Right lung (tissue), 5 donors: Measurements from ENCODE around the gene MB21D2. TPM values are rescaled to one million over a fixed set of nuclear protein-coding genes. Genes with fewer than 3 reads are reported as not detected.
A peak's percentile ranks its signal among the peaks of the same experiment; 100 is the strongest.

Experiments
- DNase-seq, 2 donors: peaks; one replicate each; pipeline ENCODE4 v3.0.0-alpha.2; 2013
- polyA plus RNA-seq, 5 donors: library from polyadenylated mRNA; unstranded; fragments of 120-200 nt; gene quantifications; one replicate each; pipeline versions ENCODE4 v1.2.1 to v1.2.3, GENCODE V29; 2013; ENCODE audit warnings: inconsistent platforms in 1 of 5, low replicate concordance in 1 of 5; ENCODE audit not compliant: insufficient read length in 5 of 5, insufficient read depth in 1 of 5

The MB21D2 gene
- polyA plus RNA-seq, 5 donors, result 5.2 to 6.7 (median 6.6) TPM

GRCh38 chr3:192892981-192893700, 24.5 kb downstream of the MB21D2 start:
- DNase-seq, result peak in 1 of 2 donors; percentile 42

- no peak for DNase-seq
Measured at GRCh38 chr3:192890347-192891335, 27.0 kb downstream of the MB21D2 start.

DNA sequence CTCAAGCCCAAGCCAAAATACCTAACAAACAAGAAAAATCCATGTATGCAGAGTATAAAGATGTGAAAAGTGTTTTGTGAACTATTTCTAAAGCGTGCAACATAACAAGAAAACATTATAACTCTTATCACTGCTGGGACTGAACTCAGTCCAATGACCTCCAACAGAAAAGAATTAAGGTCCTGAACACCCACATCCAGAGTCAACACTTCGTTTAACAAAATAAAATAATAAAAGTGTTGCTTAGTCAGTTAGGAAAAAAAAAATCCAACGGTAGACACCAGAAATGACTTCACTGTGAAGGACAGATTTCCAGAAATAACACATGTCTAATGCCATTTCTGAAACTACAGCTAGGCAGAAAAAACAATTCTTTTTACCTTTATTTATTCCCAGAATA, 28.0 kb downstream of the MB21D2 start:
- no peak for DNase-seq

DNA sequence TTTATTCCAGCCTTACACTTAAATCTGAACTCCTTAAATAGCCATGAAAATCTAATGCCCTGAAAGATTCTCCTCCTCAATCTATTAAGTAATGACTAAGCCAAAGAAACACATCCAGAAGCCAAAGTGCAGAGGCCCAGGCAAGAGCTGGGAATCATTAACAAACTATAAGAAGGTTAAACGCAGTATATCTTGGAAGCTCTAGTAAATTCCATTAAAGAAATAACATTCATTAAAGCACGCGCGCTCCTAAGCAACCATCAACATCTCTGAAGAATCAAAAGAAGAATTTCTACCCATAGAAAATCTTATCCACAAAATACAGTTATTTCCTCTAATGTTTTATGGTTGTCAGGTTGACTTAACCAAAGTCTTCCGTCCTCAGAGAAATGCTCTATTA, 29.5 kb downstream of the MB21D2 start:
- DNase-seq, result no peak

DNA sequence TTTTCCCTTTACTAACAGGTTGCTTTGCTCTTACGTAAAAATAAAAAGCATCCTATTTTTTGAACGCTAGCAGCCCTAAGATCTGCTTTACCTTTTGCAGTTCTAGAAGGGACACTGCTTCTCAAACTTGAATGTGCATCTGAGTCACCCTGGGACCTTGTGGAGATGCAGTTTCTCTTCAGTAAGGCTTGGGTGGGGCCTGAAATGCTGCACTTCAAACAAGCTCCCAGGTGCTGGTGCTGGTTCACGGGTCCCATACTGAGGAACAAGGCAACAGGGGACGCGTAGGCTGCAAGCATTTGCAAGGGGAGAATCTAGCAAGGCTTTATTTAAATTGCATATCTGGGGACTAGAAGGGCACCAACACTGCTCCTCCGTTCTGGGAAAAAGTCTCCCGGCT, 30.0 kb downstream of the MB21D2 start:
- DNase-seq, result no peak

DNA sequence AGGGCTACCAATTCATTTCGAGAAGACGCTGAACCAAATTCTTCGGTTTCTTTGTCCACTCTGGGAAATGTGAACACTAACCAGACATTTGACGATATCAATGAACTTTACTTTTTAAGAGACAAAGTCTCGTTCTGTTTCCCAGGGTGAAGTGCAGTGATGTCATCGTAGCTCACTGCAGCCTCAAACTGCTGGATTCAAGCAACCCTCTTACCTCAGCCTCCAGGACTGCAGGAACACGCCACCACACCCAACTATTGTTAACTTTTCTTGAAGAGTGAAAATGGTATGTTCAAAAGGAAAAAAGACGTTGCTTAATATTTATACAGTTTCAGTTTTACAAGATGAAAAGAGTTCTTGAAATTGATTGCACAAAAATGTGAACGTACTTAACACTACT, 30.6 kb downstream of the MB21D2 start:
- no peak for DNase-seq

- no peak for DNase-seq
Measured at GRCh38 chr3:192884777-192885773, 32.6 kb downstream of the MB21D2 start.

DNA sequence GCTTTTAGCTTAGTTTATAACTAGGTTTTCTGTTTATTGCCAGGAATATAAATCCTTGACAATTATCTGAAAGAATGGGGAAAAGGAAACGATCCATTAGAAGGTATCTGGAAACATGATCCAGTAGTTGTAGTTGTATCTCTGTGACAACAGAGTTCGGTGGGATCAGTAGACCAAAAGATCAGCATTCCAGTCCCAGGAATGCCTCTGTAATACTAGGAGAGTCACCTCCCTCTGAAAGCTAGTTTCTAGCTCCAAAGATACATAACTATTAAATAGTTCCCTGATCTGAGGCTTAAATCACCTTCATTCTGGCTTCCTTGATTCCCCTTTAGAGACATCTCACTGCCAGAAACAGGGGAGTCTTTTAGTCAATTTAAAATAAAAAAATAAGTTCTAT, 34.1 kb downstream of the MB21D2 start:
- DNase-seq, result no peak

GRCh38 chr3:192881159-192881786, 36.4 kb downstream of the MB21D2 start:
- DNase-seq, result no peak

GRCh38 chr3:192880313-192880712, 37.3 kb downstream of the MB21D2 start:
- no peak for DNase-seq

GRCh38 chr3:192879346-192880031, 38.2 kb downstream of the MB21D2 start:
- DNase-seq, result no peak

DNA sequence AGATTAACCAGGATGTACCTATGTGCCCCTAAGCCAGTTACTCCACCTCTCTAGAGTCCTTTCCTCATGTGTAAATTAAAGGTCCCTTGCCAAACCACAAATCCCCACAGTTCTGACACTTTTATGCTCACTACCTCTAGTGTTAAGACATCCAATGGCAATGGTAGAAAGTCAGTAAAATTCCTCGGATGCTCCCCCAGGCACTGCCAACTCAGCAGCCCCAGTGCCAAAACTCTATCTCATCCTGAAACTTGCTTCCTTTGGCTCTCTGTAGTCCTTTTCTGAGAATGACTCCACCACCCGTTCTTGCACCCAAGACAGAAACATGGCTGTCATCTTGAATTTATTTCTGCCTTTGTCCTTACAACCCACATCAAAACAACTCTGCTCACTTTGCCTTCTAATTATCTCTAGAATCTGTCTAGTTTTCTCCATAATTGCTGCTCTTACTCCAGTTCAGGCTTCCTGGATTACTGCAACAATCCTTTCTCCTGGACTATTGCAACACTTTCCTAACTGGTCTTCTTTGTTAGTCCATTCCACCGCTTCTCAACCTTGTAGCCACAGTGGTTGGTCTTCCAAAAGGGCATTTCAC, 41.6 kb downstream of the MB21D2 start:
- DNase-seq, result no peak

DNA sequence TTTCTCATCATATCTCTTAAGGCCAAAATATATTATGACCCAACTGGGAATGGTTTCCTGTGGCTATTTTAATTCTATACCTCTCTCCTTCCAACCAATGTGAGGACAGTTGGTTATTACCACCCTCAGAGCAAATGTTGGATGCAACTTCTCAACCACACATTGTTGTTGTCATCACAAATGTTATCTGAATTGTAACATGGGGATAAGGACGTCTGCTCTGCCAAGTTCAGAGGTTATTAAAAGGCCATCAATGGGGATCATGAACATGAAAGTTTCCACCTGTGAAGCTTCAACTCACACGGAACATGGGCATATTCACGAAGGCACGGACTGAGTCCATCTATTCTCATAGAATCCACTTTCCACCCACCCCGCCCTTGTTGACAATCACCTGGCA, 46.8 kb downstream of the MB21D2 start:
- DNase-seq, result peak; percentile 80 to 83

- DNase-seq, result no peak
Measured at GRCh38 chr3:192869131-192870031, 48.3 kb downstream of the MB21D2 start.

DNA sequence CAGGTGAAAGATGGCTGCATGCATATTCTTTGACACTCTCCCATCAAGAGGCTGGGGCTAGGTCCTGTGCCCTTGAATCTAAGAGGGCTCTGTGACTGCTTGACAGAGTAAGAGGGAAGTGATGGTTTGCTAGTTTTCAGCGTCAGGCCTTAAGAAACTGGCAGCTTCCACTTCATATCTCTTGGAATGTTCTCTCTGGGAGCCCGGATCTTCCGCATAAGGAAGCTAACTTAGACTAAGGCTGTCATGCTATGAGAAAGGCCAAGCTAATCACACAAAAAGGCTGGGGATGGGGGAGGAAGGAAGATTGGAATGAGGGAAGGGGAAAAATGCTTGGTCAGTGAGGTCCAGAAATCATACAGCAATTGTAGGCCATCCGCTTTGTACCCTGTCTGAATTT, 50.0 kb downstream of the MB21D2 start:
- DNase-seq, result no peak

DNA sequence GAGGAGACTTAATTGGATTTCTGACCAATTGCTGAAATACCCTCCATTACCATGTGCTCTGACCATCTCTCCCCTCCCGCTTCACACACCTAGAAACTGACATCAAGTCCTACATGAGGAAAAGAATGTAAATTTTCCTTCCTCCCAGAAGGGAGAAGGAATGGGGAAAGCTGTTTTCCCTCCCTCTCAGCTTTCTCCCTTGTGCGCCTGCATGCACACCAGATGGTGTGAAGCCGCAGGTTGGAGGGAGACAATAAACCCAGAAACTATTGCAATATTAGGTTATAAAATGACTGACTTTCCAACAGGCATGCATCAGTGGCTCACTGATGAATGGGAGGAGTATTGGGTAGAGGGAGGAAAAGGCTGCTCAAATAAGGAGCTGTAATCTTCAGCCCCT, 50.9 kb downstream of the MB21D2 start:
- DNase-seq, result no peak

- DNase-seq, result peak; percentile 72 to 75
Measured at GRCh38 chr3:192864941-192865340, 52.7 kb downstream of the MB21D2 start.

GRCh38 chr3:192863091-192863420, 54.6 kb downstream of the MB21D2 start:
- no peak for DNase-seq
